H1 (cell line): ENCODE measurements around the gene TMEM178B. TPM values are rescaled to one million over a fixed set of nuclear protein-coding genes. Genes with fewer than 3 reads are reported as not detected.

Source experiments
- CTCF ChIA-PET: fragments of 300-600 bp; sonication (Branson Sonifier 250); formaldehyde crosslinking; loops from one replicate; lab custom pipeline; 2021; ENCODE audit not compliant: partially characterized antibody; lab: Charles Lee
- POLR2A ChIA-PET: fragments of 300-600 bp; sonication (Branson Sonifier 250); formaldehyde crosslinking; loops from one replicate; lab custom pipeline; 2021; ENCODE audit warnings: inconsistent platforms; ENCODE audit not compliant: partially characterized antibody; lab: Charles Lee
- DNase-seq, 2 experiments: peaks; one replicate each; pipeline versions ENCODE4 v3.0.0 to v3.0.0-alpha.2; 2010 to 2022; ENCODE audit warnings: low spot score in 2 of 2, low read depth in 1 of 2, mixed read lengths in 1 of 2
- FAIRE-seq: peaks from 2 replicates; lab custom pipeline; 2011; peaks lifted over from hg19 to GRCh38; lab: Jason Lieb, UNC
- H2AFZ ChIP-seq: 2 replicates; pipeline ENCODE4 v1.8.1; 2012; ENCODE audit warnings: low read length, inconsistent platforms
- H2AK5ac ChIP-seq: 2 replicates; pipeline ENCODE4 v1.6.1; 2013; ENCODE audit warnings: low read depth, low read length
- H2BK120ac ChIP-seq: replicated peaks from 2 replicates; pipeline ENCODE3; 2013; ENCODE audit warnings: low read depth, low read length, inconsistent platforms
- H2BK12ac ChIP-seq: 2 replicates; pipeline ENCODE4 v1.6.1; 2013; ENCODE audit warnings: low read depth, low read length
- H2BK15ac ChIP-seq: 2 replicates; pipeline ENCODE4 v1.6.1; 2013; ENCODE audit warnings: low read length
- H2BK20ac ChIP-seq: 2 replicates; pipeline ENCODE4 v1.6.1; 2013; ENCODE audit warnings: low read length
- H2BK5ac ChIP-seq: 2 replicates; pipeline ENCODE4 v1.6.1; 2013; ENCODE audit warnings: low read depth, low read length
- H3K14ac ChIP-seq: 2 replicates; pipeline ENCODE4 v1.6.1; 2013; ENCODE audit warnings: inconsistent platforms; ENCODE audit not compliant: insufficient read length
- H3K18ac ChIP-seq: 2 replicates; pipeline ENCODE4 v1.6.1; 2013; ENCODE audit warnings: low read length; ENCODE audit errors: extremely low read depth
- H3K23ac ChIP-seq: 2 replicates; pipeline ENCODE4 v1.6.1; 2013; ENCODE audit warnings: inconsistent platforms; ENCODE audit not compliant: insufficient read length
- H3K23me2 ChIP-seq: 2 replicates; pipeline ENCODE4 v1.6.1; 2013; ENCODE audit warnings: low read depth, low read length
- H3K27ac ChIP-seq: 2 replicates; pipeline ENCODE4 v1.6.1; 2011; ENCODE audit warnings: low read depth, low read length, inconsistent platforms
- H3K27me3 ChIP-seq, 4 experiments: replicated peaks in 1 of 4; 1 replicate in 1 of 4; 2 replicates in 3 of 4; pipeline versions ENCODE4 v1.6.1 to v1.8.1; 2011 to 2013; ENCODE audit warnings: low read length in 3 of 4, mild to moderate bottlenecking in 3 of 4, inconsistent platforms in 2 of 4, mixed read lengths in 2 of 4, moderate library complexity in 1 of 4; ENCODE audit not compliant: control insufficient read depth in 3 of 4, insufficient read depth in 3 of 4; ENCODE audit errors: extremely low read depth in 1 of 4
- H3K36me3 ChIP-seq, 4 experiments: 2 replicates each; pipeline versions ENCODE4 v1.6.1 to v1.8.1; 2011 to 2013; ENCODE audit warnings: mild to moderate bottlenecking in 4 of 4, low read length in 3 of 4, moderate library complexity in 2 of 4, control low read depth in 1 of 4, inconsistent platforms in 1 of 4; ENCODE audit not compliant: insufficient read depth in 4 of 4, control insufficient read depth in 2 of 4
- H3K4ac ChIP-seq: replicated peaks from 2 replicates; pipeline ENCODE3; 2013; ENCODE audit warnings: low read length, low read depth, mixed read lengths, inconsistent platforms; ENCODE audit not compliant: insufficient read length
- H3K4me1 ChIP-seq, 4 experiments: replicated peaks in 1 of 4; 1 replicate in 1 of 4; 2 replicates in 3 of 4; pipeline versions ENCODE4 v1.6.1 to v1.8.1; 2011 to 2013; ENCODE audit warnings: low read length in 3 of 4, inconsistent platforms in 2 of 4, mixed read lengths in 1 of 4; ENCODE audit not compliant: insufficient read depth in 4 of 4, control insufficient read depth in 3 of 4
- H3K4me2 ChIP-seq, 2 experiments: 2 replicates each; pipeline versions ENCODE4 v1.6.1 to v1.8.1; 2011 to 2013; ENCODE audit warnings: low read depth in 2 of 2, low read length in 2 of 2, control low read depth in 1 of 2, inconsistent platforms in 1 of 2, mild to moderate bottlenecking in 1 of 2; ENCODE audit not compliant: insufficient read depth in 1 of 2
- H3K4me3 ChIP-seq, 4 experiments: fragments of 200-600, 300-600 bp in 1 of 4; sonication (generic), shearing (Covaris generic), sonication (Bioruptor Twin) in 1 of 4; 2 replicates each; pipeline versions ENCODE4 v1.5.1 to v1.8.1; 2011 to 2016; ENCODE audit warnings: low read length in 4 of 4, low read depth in 3 of 4, control low read depth in 2 of 4, inconsistent platforms in 2 of 4, mild to moderate bottlenecking in 2 of 4, mixed read lengths in 1 of 4, moderate library complexity in 1 of 4; ENCODE audit not compliant: insufficient read depth in 2 of 4; ENCODE audit errors: extremely low read depth in 1 of 4
- H3K56ac ChIP-seq: replicated peaks from 2 replicates; pipeline ENCODE3; 2013; ENCODE audit warnings: low read depth, mild to moderate bottlenecking, mixed read lengths, low read length, inconsistent platforms; ENCODE audit not compliant: insufficient read length
- H3K79me1 ChIP-seq: 2 replicates; pipeline ENCODE4 v1.6.1; 2013; ENCODE audit warnings: low read depth, low read length, control low read depth
- H3K79me2 ChIP-seq, 2 experiments: 2 replicates each; pipeline versions ENCODE4 v1.6.1 to v1.8.1; 2012 to 2013; ENCODE audit warnings: low read length in 2 of 2, mild to moderate bottlenecking in 2 of 2, inconsistent platforms in 1 of 2; ENCODE audit not compliant: insufficient read depth in 2 of 2, control insufficient read depth in 1 of 2
- H3K9ac ChIP-seq, 4 experiments: replicated peaks in 1 of 4; 1 replicate in 1 of 4; 2 replicates in 3 of 4; pipeline versions ENCODE4 v1.6.1 to v1.8.1; 2011 to 2013; ENCODE audit warnings: low read depth in 3 of 4, low read length in 3 of 4, control low read depth in 2 of 4, mild to moderate bottlenecking in 2 of 4, moderate library complexity in 2 of 4, inconsistent platforms in 1 of 4; ENCODE audit errors: extremely low read depth in 1 of 4
- H3K9me3 ChIP-seq, 2 experiments: 2 replicates each; pipeline versions ENCODE4 v1.6.1 to v1.8.1; 2012 to 2013; ENCODE audit warnings: mild to moderate bottlenecking in 2 of 2, moderate library complexity in 2 of 2, control low read depth in 1 of 2, inconsistent platforms in 1 of 2, low read depth in 1 of 2, low read length in 1 of 2, mixed read lengths in 1 of 2; ENCODE audit not compliant: insufficient read depth in 2 of 2
- H4K20me1 ChIP-seq, 2 experiments: replicated peaks in 1 of 2; 2 replicates each; pipeline versions ENCODE3 to v1.8.1; 2011 to 2013; ENCODE audit warnings: inconsistent platforms in 2 of 2, low read length in 2 of 2, mild to moderate bottlenecking in 1 of 2; ENCODE audit not compliant: insufficient read depth in 2 of 2, control insufficient read depth in 1 of 2
- H4K5ac ChIP-seq: 2 replicates; pipeline ENCODE4 v1.6.1; 2013; ENCODE audit warnings: low read length, low read depth, mixed read lengths, inconsistent platforms; ENCODE audit not compliant: insufficient read length
- H4K8ac ChIP-seq: 2 replicates; pipeline ENCODE4 v1.8.0; 2013; ENCODE audit warnings: mild to moderate bottlenecking, moderate library complexity, low read length, inconsistent platforms; ENCODE audit not compliant: insufficient read depth; ENCODE audit errors: extremely low read depth
- H4K91ac ChIP-seq: replicated peaks from 2 replicates; pipeline ENCODE3; 2013; ENCODE audit warnings: low read length, mixed read lengths, inconsistent platforms; ENCODE audit not compliant: insufficient read length
- BACH1 ChIP-seq: IDR thresholded peaks from 2 replicates; pipeline ENCODE4 v1.6.1; 2012; ENCODE audit warnings: low read length, improper control_type of control experiment
- CBX5 ChIP-seq: fragments of 300-800, 300-1000 bp; sonication (generic); IDR thresholded peaks from 2 replicates; pipeline ENCODE4 v1.7.1; 2016; ENCODE audit warnings: antibody characterized with exemption, low read length, low read depth
- CHD1 ChIP-seq: IDR thresholded peaks from 2 replicates; pipeline ENCODE4 v1.6.1; 2012; ENCODE audit warnings: low read depth, low read length, improper control_type of control experiment
- CREB1 ChIP-seq: IDR thresholded peaks from 2 replicates; pipeline ENCODE4 v1.6.1; 2012; ENCODE audit warnings: inconsistent platforms
- EGR1 ChIP-seq: IDR thresholded peaks from 2 replicates; pipeline ENCODE4 v1.6.1; 2011; ENCODE audit warnings: low read depth, low read length, borderline replicate concordance
- GABPA ChIP-seq: IDR thresholded peaks from 2 replicates; pipeline ENCODE4 v1.6.1; 2011; ENCODE audit warnings: mild to moderate bottlenecking, low read length, moderate library complexity, borderline replicate concordance; ENCODE audit not compliant: insufficient read depth
- HDAC6 ChIP-seq: IDR thresholded peaks from one replicate; pipeline ENCODE4 v1.7.1; 2012; ENCODE audit warnings: low read depth, mild to moderate bottlenecking, inconsistent platforms, low read length, moderate library complexity
- JUN ChIP-seq: IDR thresholded peaks from 2 replicates; pipeline ENCODE4 v1.6.1; 2011; ENCODE audit warnings: low read depth, mild to moderate bottlenecking, improper control_type of control experiment, low read length
- KDM4A ChIP-seq: IDR thresholded peaks from one replicate; pipeline ENCODE4 v1.7.1; 2012; ENCODE audit warnings: low read depth, mild to moderate bottlenecking, moderate library complexity, low read length, inconsistent platforms; ENCODE audit not compliant: severe bottlenecking
- POU5F1 ChIP-seq: IDR thresholded peaks from 2 replicates; pipeline ENCODE4 v1.6.1; 2011; ENCODE audit warnings: low read depth, mild to moderate bottlenecking, low read length, moderate library complexity
- SIX5 ChIP-seq: IDR thresholded peaks from 2 replicates; pipeline ENCODE4 v1.6.1; 2011; ENCODE audit warnings: mild to moderate bottlenecking, low read depth, low read length
- SP2 ChIP-seq: IDR thresholded peaks from 2 replicates; pipeline ENCODE4 v1.6.1; 2012; ENCODE audit warnings: mild to moderate bottlenecking, low read length, inconsistent platforms
- SUZ12 ChIP-seq: fragments of 200-600 bp; sonication (generic); IDR thresholded peaks from 2 replicates; pipeline ENCODE4 v1.6.1; 2012; ENCODE audit warnings: mild to moderate bottlenecking, inconsistent platforms, low read length, moderate library complexity, mixed read lengths
- TEAD4 ChIP-seq: IDR thresholded peaks from 2 replicates; pipeline ENCODE4 v1.6.1; 2012; ENCODE audit warnings: low read depth, low read length, inconsistent platforms, mixed read lengths
- YY1 ChIP-seq: IDR thresholded peaks from 2 replicates; pipeline ENCODE4 v1.6.1; 2011; ENCODE audit warnings: low read depth, mild to moderate bottlenecking, low read length
- WGBS, 2 experiments: shearing (Covaris generic) in 1 of 2; methylation state at CpG; one replicate each; pipeline versions ENCODE4 v1.1.6 to v1.1.7; 2013 to 2015; ENCODE audit warnings: low lambda C conversion rate in 2 of 2, mixed read lengths in 2 of 2, inconsistent platforms in 1 of 2, low coverage in 1 of 2, missing lambda C conversion rate in 1 of 2; ENCODE audit not compliant: insufficient replicate concordance in 2 of 2, insufficient coverage in 1 of 2, insufficient read length in 1 of 2; ENCODE audit errors: extremely low coverage in 1 of 2, missing lambda C conversion rate in 1 of 2; 5-methylcytosine and 5-hydroxymethylcytosine counted together
- polyA plus RNA-seq, 7 experiments: library from polyadenylated mRNA; depleted of rRNA in 3 of 7; stranded (reverse) in 5 of 7; unstranded in 2 of 7; fragments of >200 nt in 5 of 7; fragments of 200-250 nt in 2 of 7; gene quantifications; 1 replicate in 5 of 7; 2 replicates in 1 of 7; 4 replicates in 1 of 7; pipeline versions ENCODE4 v1.2.1 to v1.2.3, GENCODE V29; 2011 to 2013; ENCODE audit warnings: missing spikeins in 2 of 7, mixed read lengths in 2 of 7
- total RNA-seq: library from RNA; stranded (reverse); fragmentation: NEBNext Ultra II Directional; extraction: Animal tissue kit (Norgen Biotek cat#: 25700); gene quantifications from 2 replicates; pipeline ENCODE4 v1.2.1, GENCODE V29; 2021
- TF ChIP-seq, protein P1 (sequence below): IDR thresholded peaks from 2 replicates; pipeline ENCODE4 v1.6.1; 2012; ENCODE audit warnings: inconsistent platforms

Gene TMEM178B
- total and polyA plus RNA-seq, 2 of the 8 experiments (the other 6 are each of a cell fraction or from before 2014, with no cell fraction given) = 5.3 to 18.1 TPM

DNA sequence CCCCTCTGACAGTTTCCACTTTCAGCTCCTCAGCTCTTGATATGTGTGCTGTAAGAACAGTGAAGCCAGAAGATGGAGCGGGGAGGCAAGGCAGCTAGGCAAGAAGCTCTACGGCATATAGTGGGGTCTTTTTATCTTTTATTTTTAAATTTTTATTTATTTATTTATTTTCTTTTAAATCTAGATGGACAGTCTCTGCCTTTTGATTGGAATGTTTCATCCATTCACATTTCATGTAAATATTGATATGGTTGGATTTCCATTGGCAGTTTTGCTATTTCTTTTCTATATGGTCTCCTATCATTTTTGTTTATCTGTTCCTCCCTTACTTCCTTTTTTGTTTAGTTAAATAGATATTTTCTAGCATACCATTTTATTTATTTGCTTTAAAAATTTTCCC lies 183.7 kb downstream of the TMEM178B start:
- H3K18ac ChIP-seq = no peak overlapping the region
- H2BK120ac ChIP-seq = no peak overlapping the region
- CTCF ChIA-PET = interaction anchor here (0.9 to 1.7 kb wide), 2 partner anchors 17 to 56 kb away, joined by 3 to 4 read pairs; no protein-coding TSS in a partner anchor
- no peaks in the 10 kb centered on the region for H3K27me3 ChIP-seq
- DNase-seq = no peak
- POLR2A ChIA-PET = no interaction called here
- H4K91ac ChIP-seq = no peak overlapping the region
- H2BK15ac ChIP-seq = no peak overlapping the region
- H3K36me3 ChIP-seq = no peaks in the 10 kb centered on the region; a peak in 1 of 8 replicates
- H3K27ac ChIP-seq = no peak overlapping the region
- no peak overlapping the region for H2AFZ ChIP-seq
- no peaks in the 10 kb centered on the region for H4K20me1 ChIP-seq
- H3K9me3 ChIP-seq = no peaks in the 10 kb centered on the region
- H4K5ac ChIP-seq = no peak overlapping the region
- H2BK12ac ChIP-seq = no peak overlapping the region
- no peak for FAIRE-seq
- no peak overlapping the region for H3K9ac ChIP-seq
- no peak overlapping the region for H3K14ac ChIP-seq
- TF ChIP-seq KDM4A (no peak), SIX5 (no peak), SUZ12 (no peak), SP2 (no peak), HDAC6 (no peak), CHD1 (no peak), EGR1 (no peak), CREB1 (no peak), CBX5 (no peak), YY1 (no peak), JUN (no peak), TEAD4 (no peak), BACH1 (no peak), POU5F1 (no peak), GABPA (no peak)
- TF ChIP-seq, protein P1, sequence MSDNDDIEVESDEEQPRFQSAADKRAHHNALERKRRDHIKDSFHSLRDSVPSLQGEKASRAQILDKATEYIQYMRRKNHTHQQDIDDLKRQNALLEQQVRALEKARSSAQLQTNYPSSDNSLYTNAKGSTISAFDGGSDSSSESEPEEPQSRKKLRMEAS = no peak
- TF ChIP-seq, all 59 proteins: peak for 0
- no peak overlapping the region for H2AK5ac ChIP-seq
- no peak overlapping the region for H3K4ac ChIP-seq
- no peaks in the 10 kb centered on the region for H3K23me2 ChIP-seq
- 43% methylated on average over 2 of the region's 2 CpGs; no CpG with 5 or more reads in 1 of the 2 experiments for WGBS, 2 experiments
- no peak overlapping the region for H2BK20ac ChIP-seq
- no peaks in the 10 kb centered on the region; the same call in 1 of the 2 replicates for H3K79me1 ChIP-seq
- no peak overlapping the region for H3K23ac ChIP-seq
- no peaks in the 10 kb centered on the region; a peak in 2 of 7 replicates for H3K4me1 ChIP-seq
- H4K8ac ChIP-seq = no peak overlapping the region
- no peak overlapping the region for H2BK5ac ChIP-seq
- no peak overlapping the region for H3K4me2 ChIP-seq
- H3K79me2 ChIP-seq = no peaks in the 10 kb centered on the region; a peak in 1 of 4 replicates
- H3K56ac ChIP-seq = no peak overlapping the region
- H3K4me3 ChIP-seq = no peak overlapping the region
